ENCODE data around the gene ECM2. TPM values are rescaled to one million over a fixed set of nuclear protein-coding genes. Genes with fewer than 3 reads are reported as not detected.

The ECM2 gene
- total RNA-seq, 4 donors from 2014 or later, result 3.1 to 6.1 (median 4.3) TPM

GRCh38 chr9:92493749-92494387 is 41.9 kb downstream of the ECM2 start:
- 81% methylated on average over 9 of the region's 9 CpGs for WGBS
- DNase-seq (ENCODE audit: low spot score in 2 of 2), result no peak
- Histone ChIP-seq H3K27me3 (no peaks in the 10 kb centered on the region), H3K4me1 (peaks cover 6% of the 10 kb centered on the region), H3K9me3 (no peaks in the 10 kb centered on the region), H3K27ac (no peak overlapping the region), H3K4me3 (no peak overlapping the region), H3K36me3 (no peaks in the 10 kb centered on the region)
- no peak for TF ChIP-seq CTCF (IDR thresholded peaks at IDR 0.05)
- no peak for TF ChIP-seq POLR2AphosphoS5 (IDR thresholded peaks at IDR 0.05)
- TF ChIP-seq EP300 (IDR thresholded peaks at IDR 0.05), result no peak
- TF ChIP-seq POLR2A (IDR thresholded peaks at IDR 0.05), result no peak

GRCh38 chr9:92492781-92493401 is 42.9 kb downstream of the ECM2 start:
- no peak overlapping the region for H3K4me3 ChIP-seq
- no peaks in the 10 kb centered on the region for H3K9me3 ChIP-seq
- no peak for DNase-seq (ENCODE audit: low spot score in 2 of 2)
- H3K36me3 ChIP-seq, result no peaks in the 10 kb centered on the region
- H3K27ac ChIP-seq, result no peak overlapping the region
- H3K27me3 ChIP-seq, result no peaks in the 10 kb centered on the region
- TF ChIP-seq CTCF (IDR thresholded peaks at IDR 0.05) (no peak), POLR2A (IDR thresholded peaks at IDR 0.05) (no peak), EP300 (IDR thresholded peaks at IDR 0.05) (no peak), POLR2AphosphoS5 (IDR thresholded peaks at IDR 0.05) (no peak)
- WGBS, result 82% methylated on average over 3 of the region's 3 CpGs
- peaks cover 6% of the 10 kb centered on the region for H3K4me1 ChIP-seq

GRCh38 chr9:92488681-92489550 is 46.9 kb downstream of the ECM2 start:
- Histone ChIP-seq H3K9me3 (no peaks in the 10 kb centered on the region), H3K4me1 (peaks cover 6% of the 10 kb centered on the region), H3K36me3 (no peaks in the 10 kb centered on the region), H3K4me3 (no peak overlapping the region), H3K27me3 (no peaks in the 10 kb centered on the region), H3K27ac (no peak overlapping the region)
- TF ChIP-seq POLR2A (IDR thresholded peaks at IDR 0.05) (no peak), CTCF (IDR thresholded peaks at IDR 0.05) (no peak), EP300 (IDR thresholded peaks at IDR 0.05) (no peak), POLR2AphosphoS5 (IDR thresholded peaks at IDR 0.05) (no peak)
- WGBS, result 52% methylated on average over 4 of the region's 4 CpGs
- no peak for DNase-seq (ENCODE audit: low spot score in 2 of 2)

- Histone ChIP-seq H3K27me3 (no peaks in the 10 kb centered on the region), H3K27ac (no peak overlapping the region), H3K36me3 (no peaks in the 10 kb centered on the region), H3K4me1 (peaks cover 16% of the 10 kb centered on the region), H3K4me3 (no peak overlapping the region), H3K9me3 (no peaks in the 10 kb centered on the region)
- TF ChIP-seq POLR2AphosphoS5 (IDR thresholded peaks at IDR 0.05) (no peak), POLR2A (IDR thresholded peaks at IDR 0.05) (no peak)
- DNase-seq (ENCODE audit: low spot score in 2 of 2), result no peak
- WGBS, result 87% methylated on average over 3 of the region's 3 CpGs
Measured at GRCh38 chr9:92486371-92486770, 49.4 kb downstream of the ECM2 start.

- DNase-seq (ENCODE audit: low spot score in 2 of 2), result no peak
- no peak overlapping the region for H3K4me3 ChIP-seq
- WGBS, result 86% methylated on average over 3 of the region's 3 CpGs
- H3K27ac ChIP-seq, result no peak overlapping the region
- H3K9me3 ChIP-seq, result no peaks in the 10 kb centered on the region
- peaks cover 25% of the 10 kb centered on the region for H3K4me1 ChIP-seq
- no peaks in the 10 kb centered on the region for H3K27me3 ChIP-seq
- no peaks in the 10 kb centered on the region for H3K36me3 ChIP-seq
- no peak for TF ChIP-seq CTCF (IDR thresholded peaks at IDR 0.05)
- no peak for TF ChIP-seq POLR2A (IDR thresholded peaks at IDR 0.05)
- TF ChIP-seq POLR2AphosphoS5 (IDR thresholded peaks at IDR 0.05), result no peak
- no peak for TF ChIP-seq EP300 (IDR thresholded peaks at IDR 0.05)
Measured at GRCh38 chr9:92484563-92484962, 51.2 kb downstream of the ECM2 start.
